Daoy (cell line): ENCODE measurements around the gene CACNB2. TPM values are rescaled to one million over a fixed set of nuclear protein-coding genes. Genes with fewer than 3 reads are reported as not detected.

Source experiments
- DNase-seq: peaks from one replicate; pipeline ENCODE4 v3.0.0-alpha.2; 2015; ENCODE audit warnings: low read depth
- total RNA-seq: library from RNA; depleted of rRNA; stranded (reverse); fragments of >200 nt; shearing (Covaris generic); gene quantifications from 2 replicates; pipeline ENCODE4 v1.2.3, GENCODE V29; 2014

The CACNB2 gene
- total RNA-seq, 1 experiment from 2014 or later = 0.06 TPM

- DNase-seq = no peak
These were observed 193.4 kb downstream of the CACNB2 start for GRCh38 chr10:18333621-18334020.

GRCh38 chr10:18334116-18334867, 194.1 kb downstream of the CACNB2 start:
- DNase-seq = no peak

GRCh38 chr10:18340496-18341051, 200.3 kb downstream of the CACNB2 start:
- DNase-seq = no peak

- DNase-seq = no peak
These were observed 200.8 kb downstream of the CACNB2 start for GRCh38 chr10:18341055-18341454.

DNA sequence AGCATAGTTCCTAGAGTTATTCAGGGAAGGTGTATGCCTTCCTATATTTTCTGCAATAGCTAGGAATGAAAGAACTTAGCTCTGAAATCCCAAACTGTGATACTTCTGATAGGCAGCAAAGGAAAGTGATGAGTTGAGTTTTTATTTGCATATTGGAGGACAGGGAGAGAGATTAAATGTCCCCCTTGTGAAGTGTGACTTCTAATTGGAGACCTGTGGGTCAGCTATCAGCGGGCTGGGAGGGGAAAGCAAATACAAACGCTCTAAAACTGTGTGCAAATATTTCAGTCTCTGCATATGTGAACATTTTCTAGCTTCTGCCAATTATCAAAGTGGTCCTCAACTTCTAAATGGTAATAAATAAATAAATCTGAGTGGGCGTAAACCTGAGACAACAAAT, 203.3 kb downstream of the CACNB2 start:
- DNase-seq = no peak

DNA sequence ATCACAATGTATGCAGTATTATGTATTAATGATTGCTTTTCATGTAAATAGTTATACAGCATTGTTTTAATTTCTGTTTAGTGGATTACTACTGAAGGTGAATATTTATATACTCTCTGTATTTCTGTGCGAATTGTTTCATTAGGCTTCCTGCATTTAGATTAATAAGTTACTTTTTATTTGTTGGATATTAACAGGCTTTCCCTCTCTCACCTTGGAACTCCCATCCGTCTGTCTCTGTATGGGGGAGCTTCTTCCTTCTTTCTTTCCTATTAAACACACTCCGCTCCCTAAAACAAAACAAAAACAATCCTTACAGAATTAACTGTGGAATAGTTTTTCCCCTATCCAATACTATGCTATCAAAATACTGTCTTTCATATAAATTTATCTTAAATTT, 205.1 kb downstream of the CACNB2 start:
- no peak for DNase-seq

GRCh38 chr10:18350340-18350739, 210.1 kb downstream of the CACNB2 start:
- DNase-seq = no peak

DNA sequence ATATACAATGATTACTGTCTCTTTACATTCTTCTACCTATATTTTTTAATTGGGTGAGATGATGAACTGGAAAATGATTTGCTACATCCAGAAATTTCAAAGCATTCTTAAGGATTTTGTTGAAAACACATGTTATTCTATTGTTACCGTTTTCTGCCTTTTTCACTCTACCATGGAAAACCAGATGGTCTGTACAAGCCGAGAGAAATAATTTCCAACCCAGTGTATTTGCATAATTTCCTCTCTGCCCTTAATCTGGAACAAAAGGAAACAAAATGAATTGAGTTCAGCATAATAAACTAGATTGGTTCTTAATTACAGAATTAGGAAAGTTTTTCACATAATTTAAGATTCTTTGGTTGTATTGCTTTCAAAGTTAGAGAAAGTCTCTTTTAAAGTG, 211.2 kb downstream of the CACNB2 start:
- no peak for DNase-seq

- DNase-seq = no peak
These were observed 212.0 kb downstream of the CACNB2 start for GRCh38 chr10:18352175-18352574.

- DNase-seq = no peak
These were observed 219.6 kb downstream of the CACNB2 start for GRCh38 chr10:18359812-18360211.

- no peak for DNase-seq
These were observed 222.7 kb downstream of the CACNB2 start for GRCh38 chr10:18362892-18363291.

DNA sequence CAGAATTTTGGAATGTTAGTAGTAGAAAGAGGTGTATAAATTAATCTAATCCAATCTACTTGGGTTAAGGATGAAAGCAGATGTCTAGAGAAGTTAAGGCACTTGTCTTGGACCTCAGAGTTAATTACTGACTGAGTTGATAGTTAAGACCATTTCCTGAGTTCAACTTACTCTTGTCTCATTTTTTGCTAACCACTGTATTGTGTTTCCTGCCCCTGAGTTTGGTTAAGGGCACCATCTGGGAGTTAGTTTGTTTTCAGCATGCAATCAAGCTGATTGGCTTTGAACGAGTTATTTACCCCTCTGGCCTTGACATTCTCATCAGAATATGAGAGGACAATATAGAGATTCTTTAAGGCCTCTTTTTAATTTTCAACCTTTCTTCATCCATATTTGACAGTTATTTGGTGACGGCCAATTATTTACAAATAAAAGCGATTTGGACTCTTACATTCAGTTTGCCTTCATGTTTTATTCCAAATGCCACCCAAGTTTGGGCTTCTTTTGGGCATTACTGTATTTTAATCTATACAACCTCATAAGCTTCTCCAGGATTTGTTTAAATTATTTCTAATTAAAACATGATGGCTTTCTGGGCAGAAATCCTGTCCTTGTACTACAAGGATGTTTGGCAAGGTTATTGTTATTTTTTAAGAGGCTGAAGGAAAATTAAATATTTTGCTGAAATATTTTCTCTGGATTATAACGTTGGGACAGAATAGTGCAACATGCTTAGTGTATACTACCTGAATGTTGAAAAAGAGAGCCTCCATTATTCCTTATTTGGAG, 225.0 kb downstream of the CACNB2 start:
- DNase-seq = no peak

DNA sequence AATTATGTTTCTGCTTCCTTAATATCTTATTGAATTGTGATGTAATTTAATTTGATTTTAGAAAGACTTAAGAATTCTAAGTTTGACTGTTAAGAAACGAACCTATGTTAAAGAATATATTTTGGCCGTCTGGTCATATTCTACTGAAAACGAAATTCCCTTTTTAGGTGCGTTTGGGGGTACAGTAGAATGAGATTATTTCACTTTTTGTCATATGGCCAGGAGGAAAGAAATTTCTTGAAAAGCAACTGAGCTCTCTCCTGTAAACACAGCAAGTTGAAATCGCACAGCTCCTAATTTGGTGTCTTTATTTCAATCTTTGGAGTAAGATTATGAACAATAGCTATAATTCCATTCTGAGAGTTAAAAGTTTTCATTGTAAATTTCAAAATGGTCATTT, 227.6 kb downstream of the CACNB2 start:
- DNase-seq = no peak

- no peak for DNase-seq
These were observed 228.0 kb downstream of the CACNB2 start for GRCh38 chr10:18368273-18368672.

- DNase-seq = no peak
These were observed 228.5 kb downstream of the CACNB2 start for GRCh38 chr10:18368682-18369081.

GRCh38 chr10:18369859-18370473, 229.7 kb downstream of the CACNB2 start:
- no peak for DNase-seq

GRCh38 chr10:18376650-18377049, 236.4 kb downstream of the CACNB2 start:
- no peak for DNase-seq

GRCh38 chr10:18377898-18378297, 237.7 kb downstream of the CACNB2 start:
- no peak for DNase-seq

- no peak for DNase-seq
These were observed 238.5 kb downstream of the CACNB2 start for GRCh38 chr10:18378766-18379165.

DNA sequence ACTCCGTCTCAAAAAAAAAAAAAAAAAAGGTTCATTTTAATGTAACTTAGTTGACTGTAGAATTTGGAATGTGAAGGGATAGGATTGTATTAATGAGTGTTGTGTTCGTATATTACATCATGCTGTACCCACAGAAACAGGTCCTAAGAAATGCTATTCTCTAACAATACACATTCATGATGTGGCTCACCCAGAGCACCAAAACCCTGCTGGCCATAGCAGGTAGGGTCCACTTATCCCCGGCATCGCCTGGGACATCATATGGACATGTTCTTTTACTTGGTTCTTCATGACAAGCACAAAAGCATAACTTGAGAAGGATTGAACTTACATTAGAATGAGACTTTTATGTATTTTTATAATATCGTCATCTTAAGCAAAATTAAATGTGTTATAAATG, 241.5 kb downstream of the CACNB2 start:
- no peak for DNase-seq

GRCh38 chr10:18397906-18398305, 257.7 kb downstream of the CACNB2 start:
- no peak for DNase-seq

GRCh38 chr10:18399158-18399557, 258.9 kb downstream of the CACNB2 start:
- DNase-seq = no peak
